Astrocyte of the cerebellum (primary cell): ENCODE results near the gene ZNF516.
A peak's percentile ranks its signal among the peaks of the same experiment; 100 is the strongest.

Experiments used
- DNase-seq: peaks from one replicate; pipeline ENCODE4 v3.0.0-alpha.2; 2011; ENCODE audit warnings: low read depth
- H3K4me3 ChIP-seq: 2 replicates; pipeline ENCODE4 v1.5.1; 2011; ENCODE audit warnings: mild to moderate bottlenecking, low read depth, low read length, moderate library complexity
- in situ Hi-C: cut with HindIII; loops from 2 replicates; pipeline ENCODE4 v1.10.0; 2017; ENCODE audit warnings: low sequenced_read_pairs
- TF ChIP-seq, protein P1 (sequence below): IDR thresholded peaks from 2 replicates; pipeline ENCODE4 v1.5.1; 2012; ENCODE audit warnings: low read length, low read depth, moderate library complexity, mild to moderate bottlenecking; ENCODE audit errors: missing control alignments

ZNF516 gene

GRCh38 chr18:76353500-76353899 lies 141.5 kb downstream of the ZNF516 start:
- in situ Hi-C loops, result no loop called here
- H3K4me3 ChIP-seq, result no peak overlapping the region

GRCh38 chr18:76353046-76353445 lies 142.0 kb downstream of the ZNF516 start:
- TF ChIP-seq, protein P1, sequence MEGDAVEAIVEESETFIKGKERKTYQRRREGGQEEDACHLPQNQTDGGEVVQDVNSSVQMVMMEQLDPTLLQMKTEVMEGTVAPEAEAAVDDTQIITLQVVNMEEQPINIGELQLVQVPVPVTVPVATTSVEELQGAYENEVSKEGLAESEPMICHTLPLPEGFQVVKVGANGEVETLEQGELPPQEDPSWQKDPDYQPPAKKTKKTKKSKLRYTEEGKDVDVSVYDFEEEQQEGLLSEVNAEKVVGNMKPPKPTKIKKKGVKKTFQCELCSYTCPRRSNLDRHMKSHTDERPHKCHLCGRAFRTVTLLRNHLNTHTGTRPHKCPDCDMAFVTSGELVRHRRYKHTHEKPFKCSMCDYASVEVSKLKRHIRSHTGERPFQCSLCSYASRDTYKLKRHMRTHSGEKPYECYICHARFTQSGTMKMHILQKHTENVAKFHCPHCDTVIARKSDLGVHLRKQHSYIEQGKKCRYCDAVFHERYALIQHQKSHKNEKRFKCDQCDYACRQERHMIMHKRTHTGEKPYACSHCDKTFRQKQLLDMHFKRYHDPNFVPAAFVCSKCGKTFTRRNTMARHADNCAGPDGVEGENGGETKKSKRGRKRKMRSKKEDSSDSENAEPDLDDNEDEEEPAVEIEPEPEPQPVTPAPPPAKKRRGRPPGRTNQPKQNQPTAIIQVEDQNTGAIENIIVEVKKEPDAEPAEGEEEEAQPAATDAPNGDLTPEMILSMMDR, result no peak
- in situ Hi-C loops, result no loop called here
- DNase-seq, result no peak
- H3K4me3 ChIP-seq, result no peak overlapping the region

More at GRCh38 chr18:76353500-76353899, 141.5 kb downstream of the ZNF516 start:
- DNase-seq, result no peak
- TF ChIP-seq, protein P1, result no peak

GRCh38 chr18:76351961-76352581 lies 143.0 kb downstream of the ZNF516 start:
- H3K4me3 ChIP-seq, result no peak overlapping the region
- TF ChIP-seq, protein P1, result no peak
- peak; percentile 27 for DNase-seq
- in situ Hi-C loops, result no loop called here

GRCh38 chr18:76350134-76351025 lies 144.7 kb downstream of the ZNF516 start:
- DNase-seq, result no peak
- no peak overlapping the region for H3K4me3 ChIP-seq
- TF ChIP-seq, protein P1, result no peak
- in situ Hi-C loops, result no loop called here

DNA sequence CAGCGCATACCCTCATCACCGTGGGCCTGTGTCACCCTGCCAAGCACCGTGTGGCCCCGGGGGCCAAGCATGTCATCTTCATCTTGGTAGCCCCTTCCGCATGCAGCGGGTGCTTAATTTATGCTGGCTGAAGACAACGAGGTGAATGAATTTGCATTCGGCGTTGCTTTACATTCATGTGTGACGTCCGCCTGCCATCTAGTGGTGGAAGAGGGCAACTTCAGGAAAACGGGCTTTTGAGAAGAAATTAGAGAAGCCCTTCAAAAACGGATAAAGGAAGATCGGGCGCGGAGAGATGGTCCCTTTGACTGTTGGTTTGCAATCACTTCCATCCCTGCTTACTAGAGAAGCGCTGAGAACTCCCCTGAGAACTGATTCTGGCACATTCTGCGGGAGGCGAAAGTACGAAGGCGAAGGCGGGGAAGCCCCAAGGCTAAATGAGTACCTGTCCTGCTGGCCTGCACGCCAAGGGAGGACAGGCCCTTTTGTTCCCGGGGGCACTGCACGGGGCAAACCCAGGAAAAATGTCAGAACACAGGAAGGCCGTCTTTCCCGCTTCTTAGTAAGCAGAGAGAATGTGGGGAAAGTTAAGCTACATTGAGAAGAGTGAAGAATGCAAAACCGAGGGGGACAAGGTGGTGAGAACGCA lies 145.9 kb downstream of the ZNF516 start:
- H3K4me3 ChIP-seq, result peak overlapping the region; percentile 4
- in situ Hi-C loops, result no loop called here
- TF ChIP-seq, protein P1, result peak; percentile 94

DNA sequence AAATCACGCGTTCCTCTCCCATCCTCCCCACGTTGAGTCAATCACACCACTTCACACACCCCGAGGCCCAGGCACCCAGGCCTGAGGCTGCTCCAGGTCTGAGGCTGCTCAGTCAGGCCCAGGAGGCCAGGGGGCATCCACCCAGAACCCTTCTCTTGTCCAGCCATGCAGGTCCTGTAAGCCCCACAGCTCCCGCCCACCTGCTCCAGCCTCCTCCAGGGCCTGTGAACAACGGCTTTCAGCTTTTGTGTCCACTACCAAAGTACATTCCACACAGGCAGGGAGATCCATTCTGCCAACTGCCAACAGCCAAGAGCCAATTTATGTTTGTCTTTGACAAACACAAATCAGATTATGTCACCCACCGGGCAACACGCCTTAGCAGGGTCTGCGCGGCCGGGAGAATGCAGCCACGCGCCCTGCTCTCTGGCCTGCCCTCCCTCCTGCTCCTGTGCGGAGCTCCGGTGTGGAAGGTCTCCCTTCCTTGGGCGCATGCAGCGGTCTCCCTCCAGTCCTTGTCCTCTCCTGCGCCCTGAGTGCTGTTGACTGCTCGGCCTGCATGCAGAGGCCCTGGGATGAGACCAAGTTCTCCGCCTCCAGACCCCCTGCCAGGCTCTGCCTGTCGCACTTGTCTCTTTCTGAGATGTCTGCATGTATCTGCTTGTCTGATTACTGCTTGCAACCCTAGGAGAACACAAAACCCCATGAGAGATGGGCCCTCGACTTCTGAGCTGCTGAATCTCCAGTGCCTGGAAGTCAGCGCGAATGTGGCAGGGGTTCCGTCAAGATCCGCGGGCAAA lies 146.6 kb downstream of the ZNF516 start:
- DNase-seq, result no peak
- in situ Hi-C loops, result no loop called here
- peak overlapping the region; percentile 4 for H3K4me3 ChIP-seq
- TF ChIP-seq, protein P1, result no peak

More for the DNA sequence above, 145.9 kb downstream of the ZNF516 start:
- DNase-seq, result peak; percentile 68
